GM21447 (cell line): ENCODE results near the gene PARK7.
"Not testable (repeated sequence)": the region's sequence is repeated elsewhere in the genome, so short reads cannot be mapped to it uniquely, and the experiment has no call there.

Source experiments
- ATAC-seq: cut with Tn5 transposase; IDR thresholded peaks from one replicate; pipeline ENCODE4 v1.9.1; 2021; ENCODE audit not compliant: unreplicated experiment

The PARK7 gene

GRCh38 chr1:7942214-7942921 lies 19.1 kb upstream of the PARK7 start:
- ATAC-seq: no peak

DNA sequence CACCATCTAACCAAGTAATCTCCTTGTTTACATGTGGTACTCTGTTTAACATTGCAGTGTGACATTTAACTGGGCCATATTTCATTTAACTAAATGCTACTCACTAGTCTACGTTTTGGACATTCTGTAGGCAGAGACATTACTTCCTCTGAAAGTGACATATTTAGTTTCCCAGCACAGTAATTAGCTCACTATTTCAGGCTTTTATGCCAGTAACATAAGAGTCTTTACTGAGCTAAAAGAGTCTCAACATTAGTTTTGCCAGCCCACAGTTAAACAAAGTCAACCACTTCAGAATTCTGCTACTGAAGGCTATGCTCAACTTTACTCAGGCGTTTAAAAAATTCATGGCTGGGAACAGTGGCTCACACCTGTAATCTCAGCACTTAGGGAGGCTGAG lies 18.3 kb upstream of the PARK7 start:
- ATAC-seq: no peak

GRCh38 chr1:7948960-7949359 lies 12.6 kb upstream of the PARK7 start:
- ATAC-seq: no peak

GRCh38 chr1:7952791-7953190 lies 8.7 kb upstream of the PARK7 start:
- ATAC-seq: not testable (repeated sequence)

DNA sequence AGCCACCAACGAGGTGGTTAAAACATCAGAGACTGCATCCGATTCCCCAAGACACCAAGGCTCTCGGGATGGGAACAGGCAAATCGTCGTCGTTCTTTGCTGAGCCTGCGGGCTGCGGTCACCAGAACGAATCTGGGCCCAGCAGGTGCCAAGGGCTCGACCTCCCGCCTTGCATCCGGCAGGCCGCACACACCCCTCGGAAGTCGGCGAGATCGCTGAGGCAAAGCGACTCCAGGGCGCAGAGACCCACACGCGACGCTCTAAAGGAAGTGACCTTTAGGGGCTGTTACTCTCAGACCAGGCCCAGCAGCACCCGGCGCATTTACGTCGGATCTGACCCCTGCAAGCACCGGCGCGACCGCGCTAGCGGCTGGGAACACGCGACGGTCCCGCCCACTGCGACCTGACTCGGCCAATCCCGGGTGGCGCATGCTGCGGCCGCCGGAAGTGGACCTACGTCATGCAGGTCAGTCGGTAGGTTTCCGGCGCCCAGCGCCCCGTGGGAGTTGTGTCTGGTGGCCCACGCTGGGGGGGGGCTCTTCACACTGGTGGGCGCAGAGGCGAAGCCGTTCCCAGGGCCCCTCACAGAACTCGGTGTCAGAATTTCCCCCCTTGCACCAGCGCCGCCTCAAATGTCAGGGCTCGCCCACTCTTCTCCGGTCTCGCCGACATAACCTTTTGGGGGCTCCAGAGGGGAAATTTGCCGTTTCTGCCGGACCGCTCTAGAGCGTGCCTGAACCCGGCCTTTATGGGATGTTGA lies 7.5 kb upstream of the PARK7 start:
- ATAC-seq: peak; percentile 89

GRCh38 chr1:7954683-7955082 lies 6.8 kb upstream of the PARK7 start:
- no peak for ATAC-seq

DNA sequence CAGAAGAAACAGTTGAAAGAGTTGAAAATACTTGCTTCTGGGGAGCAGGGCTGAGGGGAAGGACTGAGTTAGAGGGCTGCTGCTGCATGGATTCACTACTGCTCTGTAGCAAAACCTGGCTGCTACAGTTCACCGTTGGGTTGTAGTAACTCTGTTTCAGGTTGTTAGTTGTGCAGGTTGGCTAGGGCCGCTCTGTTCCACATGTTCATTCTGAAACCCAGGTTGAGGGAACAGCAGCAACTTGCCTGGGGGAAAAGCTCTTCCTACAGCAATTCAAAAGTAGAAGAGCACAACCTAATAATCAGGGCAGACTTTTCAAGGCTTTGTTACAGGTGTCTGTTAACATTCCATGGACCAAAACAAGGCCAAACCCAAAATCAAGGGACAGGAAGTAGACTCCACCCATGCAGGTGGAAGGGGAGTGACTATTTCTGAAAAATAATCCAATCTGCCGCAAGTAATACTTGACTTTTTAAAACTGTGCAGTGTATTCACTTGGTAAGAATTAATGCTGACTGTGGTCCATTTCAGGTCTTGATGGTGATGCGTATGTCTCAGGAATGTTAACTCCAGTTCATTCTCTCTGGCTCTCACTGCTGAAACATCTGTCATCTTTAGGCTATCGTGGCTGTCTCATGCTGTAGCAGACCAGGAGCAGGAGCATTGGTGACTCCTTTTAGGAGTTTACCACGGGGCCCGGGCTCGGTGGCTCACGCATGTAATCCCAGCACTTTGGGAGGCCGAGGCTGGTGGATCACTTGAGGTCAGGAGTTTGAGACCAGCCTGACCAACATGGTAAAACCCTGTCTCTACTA lies 5.1 kb upstream of the PARK7 start:
- ATAC-seq: no peak

- ATAC-seq: no peak
These were observed 1.3 kb upstream of the PARK7 start for GRCh38 chr1:7960165-7960564.

GRCh38 chr1:7960867-7961215 lies 670 bp upstream of the PARK7 start:
- ATAC-seq: no peak

GRCh38 chr1:7962014-7962335 lies 464 bp downstream of the PARK7 start:
- peak; percentile 6 for ATAC-seq

- no peak for ATAC-seq
These were observed 1.3 kb downstream of the PARK7 start for GRCh38 chr1:7962636-7963377.

GRCh38 chr1:7963378-7963730 lies 1.8 kb downstream of the PARK7 start:
- not testable (repeated sequence) for ATAC-seq

DNA sequence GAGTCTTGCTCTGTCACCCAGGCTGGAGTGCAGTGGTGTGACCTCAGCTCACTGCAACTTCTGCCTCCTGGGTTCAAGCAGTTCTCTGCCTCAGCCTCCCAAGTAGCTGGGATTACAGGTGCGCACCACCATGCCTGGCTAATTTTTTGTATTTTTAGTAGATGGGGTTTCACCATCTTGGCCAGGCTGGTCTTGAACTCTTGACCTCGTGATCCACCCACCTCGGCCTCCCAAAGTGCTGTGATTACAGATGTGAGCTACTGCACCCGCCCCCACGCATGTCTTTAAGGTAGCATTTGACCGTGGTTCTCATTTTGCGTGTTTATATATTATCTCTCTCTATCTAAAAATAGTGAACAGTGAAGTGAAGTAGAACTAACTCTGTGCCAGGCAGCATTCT lies 2.3 kb downstream of the PARK7 start:
- not testable (repeated sequence) for ATAC-seq

GRCh38 chr1:7964476-7964875 lies 3.0 kb downstream of the PARK7 start:
- no peak for ATAC-seq

GRCh38 chr1:7967196-7967595 lies 5.7 kb downstream of the PARK7 start:
- ATAC-seq: no peak

- no peak for ATAC-seq
These were observed 6.1 kb downstream of the PARK7 start for GRCh38 chr1:7967651-7968050.

- no peak for ATAC-seq
These were observed 8.7 kb downstream of the PARK7 start for GRCh38 chr1:7970246-7970645.

GRCh38 chr1:7971024-7971423 lies 9.5 kb downstream of the PARK7 start:
- no peak for ATAC-seq

DNA sequence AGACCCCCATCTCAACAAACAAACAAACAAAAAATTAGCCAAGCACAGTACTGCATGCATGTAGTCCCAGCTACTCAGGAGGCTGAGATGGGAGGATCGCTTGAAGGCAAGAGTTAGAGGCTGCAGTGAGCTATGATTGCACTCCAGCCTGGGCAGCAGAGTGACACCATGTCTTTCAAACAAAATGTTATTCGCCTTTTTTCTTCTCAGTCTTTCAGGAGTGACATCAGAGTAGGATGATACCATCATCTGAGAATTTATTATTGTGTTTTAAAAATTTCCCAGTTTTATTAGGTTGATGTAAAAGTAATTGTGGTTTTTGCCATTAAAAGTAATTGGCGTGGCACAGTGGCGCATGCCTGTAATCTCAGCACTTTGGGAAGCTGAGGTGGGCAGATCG lies 10.8 kb downstream of the PARK7 start:
- no peak for ATAC-seq

- ATAC-seq: no peak
These were observed 11.6 kb downstream of the PARK7 start for GRCh38 chr1:7973086-7973485.

DNA sequence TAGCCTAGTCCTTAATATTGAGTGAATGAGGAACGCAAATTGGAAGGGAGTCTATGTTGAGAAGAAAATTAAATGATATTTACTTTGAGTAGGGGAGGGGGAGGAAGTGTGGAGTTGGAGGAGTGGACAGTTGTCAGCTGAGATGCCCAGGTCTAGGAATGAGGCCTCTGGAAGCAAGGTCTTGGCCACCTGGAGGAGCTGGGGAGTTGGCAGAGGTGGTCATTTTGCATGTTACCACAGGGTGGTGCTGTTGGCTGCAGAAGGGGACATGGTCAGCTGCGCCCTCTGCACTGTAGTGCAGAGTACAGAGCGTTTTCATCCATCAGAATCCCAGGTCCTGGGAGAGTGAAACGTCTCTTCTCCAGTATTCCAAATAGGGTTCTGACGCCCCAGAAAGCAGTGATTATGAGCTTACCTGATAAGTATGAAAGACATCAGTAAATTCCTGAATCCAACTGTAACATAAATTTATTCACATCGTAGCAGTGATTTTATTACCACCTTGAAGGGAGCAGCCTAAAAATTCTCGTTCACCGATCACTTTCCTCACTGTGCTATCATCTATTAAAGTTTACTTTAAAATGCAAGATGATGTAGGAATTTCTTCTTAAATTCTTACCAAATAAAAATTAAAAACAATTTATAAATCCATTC lies 13.8 kb downstream of the PARK7 start:
- ATAC-seq: no peak
